Stimulated activated memory B cell treated with anti-CD40 and anti-IgM and Interleukin-4, amounts not matched to agents 10 μg/mL and 1 μg/mL and 100 μg/mL, for 72 hours (primary cell): ENCODE data around the gene PISD.

Experiments
- ATAC-seq: fragments of 150-1000 bp; cut with Tn5 transposase; 2 replicates; pipeline ENCODE4 v1.10.0; 2021
- H3K27ac Mint-ChIP-seq: one replicate; pipeline ENCODE4 v1.8.0; 2022; ENCODE audit warnings: mild to moderate bottlenecking, mixed read lengths
- H3K27me3 Mint-ChIP-seq: one replicate; pipeline ENCODE4 v1.8.0; 2022; ENCODE audit warnings: mixed read lengths
- H3K36me3 Mint-ChIP-seq: one replicate; pipeline ENCODE4 v1.8.0; 2022; ENCODE audit warnings: mixed read lengths
- H3K4me1 Mint-ChIP-seq: one replicate; pipeline ENCODE4 v1.8.0; 2022; ENCODE audit warnings: mixed read lengths
- H3K4me3 Mint-ChIP-seq: one replicate; pipeline ENCODE4 v1.8.0; 2022; ENCODE audit warnings: mild to moderate bottlenecking, moderate library complexity, mixed read lengths
- H3K9me3 Mint-ChIP-seq: one replicate; pipeline ENCODE4 v1.8.0; 2022; ENCODE audit warnings: mixed read lengths

The PISD gene

DNA sequence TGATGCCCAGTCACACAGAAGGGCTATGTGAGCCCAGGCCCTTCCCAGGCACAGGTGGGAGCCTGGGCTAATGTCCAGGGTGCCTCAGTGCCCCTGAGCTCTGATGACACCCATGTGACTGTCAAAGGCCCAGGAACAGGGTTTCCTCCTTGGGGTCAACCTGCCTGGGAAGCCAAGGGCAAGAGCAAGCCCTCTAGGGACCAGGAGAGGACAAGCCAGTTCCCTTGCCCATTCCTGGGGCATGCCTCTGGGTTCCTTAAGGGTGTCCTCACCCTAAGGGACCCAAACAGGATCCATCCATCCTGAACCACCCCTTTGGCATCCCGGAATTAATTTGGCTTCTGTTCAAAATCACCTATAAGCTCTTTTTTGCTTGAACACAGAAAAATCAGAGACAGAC lies 39.0 kb downstream of the PISD start:
- H3K9me3 Mint-ChIP-seq = no peaks in the 10 kb centered on the region
- no peaks in the 10 kb centered on the region for H3K27me3 Mint-ChIP-seq
- H3K4me3 Mint-ChIP-seq = no peak overlapping the region
- peaks cover 45% of the 10 kb centered on the region for H3K4me1 Mint-ChIP-seq
- no peak for ATAC-seq
- peaks cover 35% of the 10 kb centered on the region for H3K36me3 Mint-ChIP-seq
- H3K27ac Mint-ChIP-seq = peak overlapping the region; percentile 53

DNA sequence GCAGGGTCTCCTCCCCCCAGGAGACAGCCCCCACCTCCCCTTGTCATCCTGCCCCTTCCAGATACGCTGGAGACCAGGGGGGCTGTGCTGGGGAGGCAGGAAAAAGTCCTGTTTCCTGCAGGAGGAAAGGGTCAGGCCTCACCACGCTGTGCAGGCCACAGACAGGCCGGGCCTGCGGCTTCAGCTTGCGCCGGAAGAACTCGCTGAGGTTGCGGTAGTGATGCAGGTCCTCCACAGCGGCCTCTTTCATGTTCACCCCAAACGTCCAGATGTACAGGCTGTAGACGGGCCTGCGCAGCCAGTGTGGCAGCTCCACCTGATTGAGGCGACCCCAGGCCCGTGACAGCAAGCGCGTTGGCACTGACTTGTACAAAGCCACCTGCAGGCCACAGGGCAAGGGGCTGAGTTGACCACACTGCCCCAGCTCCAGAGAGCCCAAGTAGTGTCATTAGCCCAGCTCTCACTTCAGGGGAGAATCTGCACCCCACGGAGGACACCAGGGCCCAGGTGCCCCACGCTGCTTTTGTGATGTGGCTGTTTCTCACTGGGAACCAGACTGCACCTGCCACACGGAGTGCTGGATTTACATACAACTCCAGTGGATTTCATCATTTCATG lies 40.4 kb downstream of the PISD start:
- H3K9me3 Mint-ChIP-seq = no peaks in the 10 kb centered on the region
- H3K36me3 Mint-ChIP-seq = peaks cover 34% of the 10 kb centered on the region
- peaks cover 45% of the 10 kb centered on the region for H3K4me1 Mint-ChIP-seq
- no peak overlapping the region for H3K4me3 Mint-ChIP-seq
- H3K27ac Mint-ChIP-seq = no peak overlapping the region
- no peaks in the 10 kb centered on the region for H3K27me3 Mint-ChIP-seq
- ATAC-seq = no peak

DNA sequence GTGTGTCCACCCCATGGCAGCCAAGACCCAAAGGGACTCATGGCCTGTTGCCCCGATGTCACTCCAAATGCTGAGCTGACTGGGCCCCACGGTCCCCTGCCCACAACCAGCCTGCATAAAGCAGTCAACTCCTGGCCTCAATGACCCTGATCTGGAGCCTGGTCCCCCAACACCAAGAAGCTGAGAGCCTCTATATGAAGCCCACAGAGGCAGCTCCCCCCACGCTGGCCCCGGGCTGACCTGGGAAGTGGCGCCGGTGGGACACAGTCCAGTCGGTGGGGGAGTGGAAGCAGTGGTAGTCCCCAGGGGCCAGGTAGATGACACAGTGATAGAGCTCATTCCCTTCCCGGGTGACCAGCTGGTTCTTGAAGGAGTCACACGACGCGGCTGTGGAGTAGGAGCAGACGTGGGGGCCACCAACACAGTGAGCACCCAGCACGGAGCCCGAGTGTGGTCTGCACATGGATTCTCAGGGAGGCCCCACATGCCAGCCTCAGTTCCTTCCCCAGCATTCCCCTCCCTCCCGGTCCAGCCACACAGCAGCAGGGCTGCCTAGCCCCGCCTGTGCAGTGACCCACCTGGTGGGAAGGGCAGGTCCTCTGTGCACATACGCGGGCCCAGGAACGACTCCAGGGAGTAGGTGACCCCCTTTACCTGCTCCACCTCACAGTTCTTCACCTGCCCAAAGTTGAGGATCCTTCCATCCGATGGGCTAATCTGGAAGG lies 41.1 kb downstream of the PISD start:
- H3K9me3 Mint-ChIP-seq = no peaks in the 10 kb centered on the region
- H3K4me1 Mint-ChIP-seq = peaks cover 45% of the 10 kb centered on the region
- ATAC-seq = no peak
- H3K27me3 Mint-ChIP-seq = no peaks in the 10 kb centered on the region
- H3K36me3 Mint-ChIP-seq = peaks cover 34% of the 10 kb centered on the region
- H3K27ac Mint-ChIP-seq = peak overlapping the region; percentile 35
- H3K4me3 Mint-ChIP-seq = no peak overlapping the region

DNA sequence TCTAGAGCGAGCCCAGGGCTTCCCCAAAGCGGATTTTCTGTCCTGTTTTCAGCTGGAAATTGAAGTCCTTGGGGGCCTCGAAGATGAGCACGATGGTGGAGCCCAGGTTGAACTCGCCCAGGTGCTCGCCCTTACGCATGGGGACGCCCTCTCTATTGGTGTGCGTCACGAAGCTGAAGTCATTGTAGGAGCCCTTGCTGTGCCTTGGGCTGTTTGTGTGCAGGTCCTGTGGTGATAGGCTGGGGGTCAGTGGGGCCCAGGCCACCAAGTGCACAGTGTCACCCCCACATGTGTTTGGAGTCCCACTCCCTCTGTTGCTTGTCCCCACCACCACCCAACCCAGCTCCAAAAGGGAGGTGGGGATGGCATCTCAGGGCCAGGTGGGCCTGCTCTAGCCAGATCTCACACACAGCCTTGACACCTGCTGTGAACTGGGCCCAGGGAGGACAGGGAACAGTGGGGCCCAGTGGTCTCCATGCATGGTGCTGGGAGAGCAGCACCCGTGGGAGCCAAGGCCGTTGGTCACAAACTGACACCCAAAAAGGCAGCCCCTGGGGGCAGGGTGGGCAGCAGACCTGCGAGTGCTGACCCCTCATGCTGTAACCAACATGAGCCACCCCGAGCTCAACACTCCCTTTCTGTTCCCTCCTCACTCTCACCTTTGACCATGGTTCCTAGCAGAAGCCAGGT lies 42.3 kb downstream of the PISD start:
- ATAC-seq = no peak
- Mint-ChIP-seq H3K27me3 (no peaks in the 10 kb centered on the region), H3K36me3 (peaks cover 34% of the 10 kb centered on the region), H3K4me1 (peaks cover 47% of the 10 kb centered on the region), H3K27ac (peak overlapping the region; percentile 35), H3K4me3 (no peak overlapping the region), H3K9me3 (no peaks in the 10 kb centered on the region)

DNA sequence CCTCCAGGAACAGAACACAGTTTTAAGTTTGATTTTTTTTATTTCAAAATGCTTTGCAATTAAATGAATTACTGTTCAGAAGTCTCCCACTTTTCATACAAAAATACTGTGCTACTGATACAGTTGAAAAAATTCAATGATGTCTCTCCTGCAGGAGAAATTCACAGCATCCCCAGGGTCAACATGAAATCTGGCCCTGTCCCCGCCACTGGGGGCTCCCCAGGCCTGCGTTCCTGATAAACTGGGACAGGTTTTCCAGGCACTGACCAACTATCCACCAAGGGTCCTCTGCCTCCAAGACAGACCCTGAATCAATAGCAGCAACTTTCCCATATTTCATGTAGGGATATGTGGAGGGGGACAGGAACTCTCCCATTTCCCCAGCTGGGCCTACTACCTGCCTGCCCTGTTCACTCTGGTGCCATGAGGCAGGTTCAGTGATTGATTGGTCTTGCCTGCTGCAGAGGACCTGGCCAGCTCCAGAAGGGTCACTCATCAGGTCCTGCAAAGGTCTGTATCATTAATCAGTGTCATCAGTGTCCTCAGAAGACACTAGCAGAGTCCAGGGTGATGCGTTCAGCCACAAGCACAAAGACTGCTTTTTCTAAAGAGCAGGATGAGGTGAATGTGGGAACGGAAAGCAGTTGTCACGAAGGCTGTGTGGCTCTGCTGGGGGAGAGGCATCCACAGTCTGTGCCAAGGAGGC lies 43.4 kb downstream of the PISD start:
- Mint-ChIP-seq H3K36me3 (peaks cover 40% of the 10 kb centered on the region), H3K27ac (no peak overlapping the region), H3K4me3 (no peak overlapping the region), H3K27me3 (no peaks in the 10 kb centered on the region), H3K9me3 (no peaks in the 10 kb centered on the region), H3K4me1 (peaks cover 52% of the 10 kb centered on the region)
- no peak for ATAC-seq

DNA sequence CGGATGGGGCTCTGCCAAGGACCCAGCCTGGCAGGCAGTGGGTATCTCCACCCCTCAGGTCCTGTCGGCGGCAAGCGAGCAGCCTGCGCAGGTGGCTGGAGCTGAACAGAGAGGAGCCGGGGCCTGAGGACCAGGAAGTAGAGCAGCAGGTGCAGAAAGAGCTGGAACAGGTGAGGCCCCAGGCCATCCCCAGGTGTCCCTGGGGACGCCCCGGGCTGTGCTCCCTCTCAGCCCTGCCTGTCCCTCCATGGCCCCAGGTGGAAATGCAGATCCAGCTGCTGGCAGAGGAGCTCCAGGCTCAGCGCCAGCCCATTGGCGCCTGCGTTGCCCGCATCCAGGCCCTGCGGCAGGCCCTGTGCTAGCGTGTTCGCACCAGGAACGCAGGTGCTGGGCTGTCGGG lies 44.0 kb downstream of the PISD start:
- H3K4me3 Mint-ChIP-seq = no peak overlapping the region
- ATAC-seq = no peak
- peak overlapping the region; percentile 81 for H3K27ac Mint-ChIP-seq

DNA sequence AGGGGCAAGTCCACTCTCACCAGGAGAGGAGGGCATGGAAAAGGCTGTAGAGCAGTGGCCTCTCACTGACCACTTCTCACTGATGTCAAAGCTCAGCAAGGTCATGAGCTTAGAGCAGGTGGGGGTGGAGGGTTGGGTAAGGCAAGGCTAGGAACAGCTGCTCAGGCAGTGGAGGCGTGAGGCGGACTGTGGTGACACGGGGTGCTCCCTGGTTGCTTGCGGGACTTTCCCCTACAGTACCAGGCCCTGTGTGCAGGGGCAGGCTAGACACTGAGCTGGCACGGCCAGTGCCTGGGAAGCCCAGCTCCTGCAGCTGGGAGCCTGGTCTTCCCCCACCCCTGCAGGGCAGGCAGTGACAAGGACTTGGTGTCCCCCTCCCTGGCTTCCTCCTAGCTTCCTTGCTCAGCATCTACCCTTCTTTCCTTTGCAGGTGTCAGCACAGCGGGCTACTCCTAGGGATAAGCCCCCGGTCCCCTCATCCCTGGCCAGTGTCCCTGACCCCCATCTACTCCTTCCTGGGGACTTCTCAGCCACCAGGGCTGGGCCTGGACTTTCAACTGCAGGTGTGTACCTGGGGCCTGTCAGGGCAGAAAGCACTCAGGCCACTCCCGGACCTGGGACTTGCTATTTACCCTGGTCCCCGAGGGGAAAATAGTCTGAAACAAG lies 45.6 kb downstream of the PISD start:
- peak overlapping the region; percentile 81 for H3K27ac Mint-ChIP-seq
- H3K27me3 Mint-ChIP-seq = no peaks in the 10 kb centered on the region

More for the DNA sequence above, 44.0 kb downstream of the PISD start:
- no peaks in the 10 kb centered on the region for H3K9me3 Mint-ChIP-seq
- no peaks in the 10 kb centered on the region for H3K27me3 Mint-ChIP-seq
- peaks cover 40% of the 10 kb centered on the region for H3K36me3 Mint-ChIP-seq
- H3K4me1 Mint-ChIP-seq = peaks cover 52% of the 10 kb centered on the region

DNA sequence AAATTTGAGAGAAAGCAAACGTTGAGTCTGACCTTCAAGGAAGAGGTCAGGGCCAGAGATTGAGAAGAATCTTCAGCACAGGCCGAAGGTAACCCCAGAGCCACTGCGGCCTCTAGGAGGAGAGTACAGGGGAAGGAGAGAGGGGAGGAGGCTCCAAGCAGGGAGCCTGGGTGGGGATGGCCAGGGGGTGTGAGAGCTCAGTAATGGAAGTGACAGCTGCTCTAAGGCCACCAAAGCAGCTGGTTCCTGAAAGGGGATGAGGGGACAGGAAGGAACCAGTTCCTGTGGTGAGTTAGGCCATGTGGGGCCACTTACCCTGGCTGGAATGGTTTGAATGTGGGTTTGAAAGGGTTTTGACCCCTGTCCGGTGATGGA lies 46.1 kb downstream of the PISD start:
- H3K36me3 Mint-ChIP-seq = peaks cover 52% of the 10 kb centered on the region
- ATAC-seq = peak; percentile 52
- H3K9me3 Mint-ChIP-seq = no peaks in the 10 kb centered on the region
- peak overlapping the region; percentile 32 for H3K4me3 Mint-ChIP-seq
- H3K27me3 Mint-ChIP-seq = no peaks in the 10 kb centered on the region
- peak overlapping the region; percentile 81 for H3K27ac Mint-ChIP-seq
- H3K4me1 Mint-ChIP-seq = peaks cover 52% of the 10 kb centered on the region

More for the DNA sequence above, 45.6 kb downstream of the PISD start:
- Mint-ChIP-seq H3K9me3 (no peaks in the 10 kb centered on the region), H3K36me3 (peaks cover 46% of the 10 kb centered on the region), H3K4me1 (peaks cover 52% of the 10 kb centered on the region), H3K4me3 (peak overlapping the region; percentile 7)
- peak; percentile 95 for ATAC-seq

DNA sequence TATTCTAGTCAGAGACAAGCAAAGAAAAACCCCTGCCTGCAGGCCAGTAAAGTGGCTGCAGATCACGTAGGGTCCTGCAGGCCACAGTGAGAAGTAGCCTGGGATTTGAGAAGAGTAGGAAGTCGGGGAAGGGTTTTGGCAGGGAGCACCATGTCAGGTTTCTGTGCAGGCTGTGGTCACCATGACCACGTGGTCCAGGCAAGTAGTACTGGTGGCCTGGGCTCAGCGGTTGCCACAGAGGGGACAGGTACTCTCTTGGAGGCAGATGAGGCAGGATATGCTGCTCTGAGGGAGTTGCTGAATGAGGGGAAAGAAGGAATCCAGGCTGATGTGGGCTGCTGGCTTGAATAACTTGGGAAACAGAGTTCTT lies 46.5 kb downstream of the PISD start:
- no peak for ATAC-seq
- H3K27ac Mint-ChIP-seq = peak overlapping the region; percentile 81
- peak overlapping the region; percentile 32 for H3K4me3 Mint-ChIP-seq
- no peaks in the 10 kb centered on the region for H3K9me3 Mint-ChIP-seq
- no peaks in the 10 kb centered on the region for H3K27me3 Mint-ChIP-seq
- H3K36me3 Mint-ChIP-seq = peaks cover 50% of the 10 kb centered on the region
- H3K4me1 Mint-ChIP-seq = peaks cover 52% of the 10 kb centered on the region

DNA sequence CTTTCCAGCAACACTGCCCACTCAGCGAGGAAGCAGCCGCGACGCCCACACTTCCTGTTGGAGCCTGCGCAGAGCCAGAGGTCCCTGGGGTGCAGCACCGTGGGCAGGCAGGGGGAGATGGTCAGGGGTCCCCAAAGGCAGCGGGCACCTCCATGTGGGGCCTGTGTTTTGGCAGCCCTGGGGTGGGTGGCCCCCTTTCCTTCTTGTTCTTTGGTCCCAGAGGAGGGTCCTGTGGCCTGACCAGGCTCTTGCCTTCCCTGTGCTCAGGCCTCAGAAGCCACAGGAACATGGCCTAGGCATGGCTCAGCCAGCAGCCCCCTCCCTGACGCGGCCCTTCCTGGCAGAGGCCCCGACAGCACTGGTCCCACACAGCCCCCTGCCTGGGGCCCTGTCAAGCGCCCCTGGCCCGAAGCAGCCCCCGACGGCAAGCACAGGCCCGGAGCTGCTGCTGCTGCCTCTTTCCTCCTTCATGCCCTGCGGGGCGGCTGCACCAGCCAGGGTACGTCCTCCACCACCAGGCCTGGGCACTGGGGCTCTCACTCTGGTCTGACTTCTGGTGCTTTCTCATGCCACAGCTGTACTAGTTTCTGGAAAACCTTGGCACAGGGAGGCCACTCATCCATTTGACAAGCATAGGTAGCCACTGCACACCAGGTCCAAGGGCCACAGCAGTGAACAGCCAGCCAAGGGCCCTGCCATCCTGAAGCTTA lies 47.1 kb downstream of the PISD start:
- Mint-ChIP-seq H3K9me3 (no peaks in the 10 kb centered on the region), H3K27ac (peak overlapping the region; percentile 81), H3K27me3 (no peaks in the 10 kb centered on the region), H3K4me1 (peaks cover 52% of the 10 kb centered on the region), H3K36me3 (peaks cover 47% of the 10 kb centered on the region), H3K4me3 (peak overlapping the region; percentile 32)
- ATAC-seq = no peak

DNA sequence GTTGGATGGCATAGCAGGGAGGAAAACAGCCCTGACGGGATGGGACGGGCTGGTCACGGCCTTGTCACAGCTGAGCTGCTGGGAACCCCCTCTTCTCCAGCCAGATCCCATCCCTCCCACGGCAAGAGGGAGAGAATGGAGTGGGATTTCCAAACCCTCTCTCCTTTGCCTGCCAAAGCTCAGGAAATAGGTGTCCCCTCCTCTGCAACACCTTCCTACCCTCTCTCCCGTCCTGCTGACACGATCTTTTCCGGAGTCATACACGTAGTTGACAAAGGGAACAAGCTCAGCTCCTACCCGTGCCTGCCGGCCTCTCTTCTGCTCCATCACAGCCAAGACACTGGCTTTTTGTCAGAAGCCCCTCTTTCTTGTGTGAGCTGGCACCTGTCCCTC lies 48.1 kb downstream of the PISD start:
- Mint-ChIP-seq H3K36me3 (peaks cover 41% of the 10 kb centered on the region), H3K4me3 (no peak overlapping the region), H3K27ac (peak overlapping the region; percentile 81), H3K27me3 (no peaks in the 10 kb centered on the region), H3K9me3 (no peaks in the 10 kb centered on the region), H3K4me1 (peaks cover 44% of the 10 kb centered on the region)
- ATAC-seq = no peak

DNA sequence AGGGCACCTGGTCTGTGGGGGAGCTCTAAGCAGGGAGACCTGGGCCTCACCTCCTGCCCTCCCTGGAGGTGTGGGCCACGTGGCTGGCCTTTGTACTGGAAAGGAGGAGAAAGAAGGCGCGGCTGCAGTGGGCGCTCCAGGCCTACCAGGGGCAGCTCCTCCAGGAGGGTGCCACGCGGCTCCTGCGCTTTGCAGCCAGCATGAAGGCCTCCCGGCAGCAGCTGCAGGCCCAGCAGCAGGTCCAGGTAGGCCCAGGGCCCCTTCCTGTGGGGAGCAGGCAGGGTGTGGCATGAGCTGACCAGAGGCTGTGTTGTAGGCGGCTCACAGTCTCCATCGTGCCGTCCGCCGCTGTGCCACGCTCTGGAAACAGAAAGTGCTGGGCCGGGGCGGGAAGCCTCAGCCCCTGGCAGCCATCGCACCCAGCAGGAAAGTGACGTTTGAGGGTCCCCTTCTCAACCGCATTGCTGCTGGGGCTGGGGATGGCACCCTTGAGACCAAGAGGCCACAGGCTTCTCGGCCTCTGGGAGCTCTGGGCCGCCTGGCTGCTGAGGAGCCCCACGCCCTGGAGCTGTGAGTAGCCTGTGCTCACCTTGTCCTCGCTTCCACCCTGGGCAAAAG lies 48.6 kb downstream of the PISD start:
- Mint-ChIP-seq H3K4me1 (peaks cover 44% of the 10 kb centered on the region), H3K27ac (peak overlapping the region; percentile 81), H3K4me3 (no peak overlapping the region), H3K9me3 (no peaks in the 10 kb centered on the region), H3K36me3 (peaks cover 40% of the 10 kb centered on the region), H3K27me3 (no peaks in the 10 kb centered on the region)
- no peak for ATAC-seq

DNA sequence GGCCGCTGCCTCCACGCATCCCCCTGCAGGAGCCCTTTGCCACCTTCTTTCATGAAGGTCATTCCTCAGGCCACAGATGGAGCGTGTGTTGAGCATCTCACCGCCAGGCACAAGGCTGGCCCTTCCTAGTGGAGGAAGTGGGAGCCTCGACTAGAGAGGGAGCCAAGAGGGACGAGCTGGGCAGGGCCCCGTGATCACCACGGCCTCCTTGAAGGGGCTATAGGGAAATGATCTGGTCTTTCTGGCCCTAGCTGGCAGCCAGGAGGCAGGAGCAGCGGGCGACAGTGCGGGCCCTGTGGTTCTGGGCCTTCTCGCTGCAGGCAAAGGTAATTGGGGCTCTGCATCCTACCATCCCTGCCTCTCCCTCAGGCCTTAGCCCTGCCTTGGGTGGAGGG lies 49.1 kb downstream of the PISD start:
- Mint-ChIP-seq H3K9me3 (no peaks in the 10 kb centered on the region), H3K36me3 (peaks cover 45% of the 10 kb centered on the region), H3K27me3 (no peaks in the 10 kb centered on the region), H3K4me3 (no peak overlapping the region), H3K27ac (no peak overlapping the region), H3K4me1 (peaks cover 42% of the 10 kb centered on the region)
- no peak for ATAC-seq

DNA sequence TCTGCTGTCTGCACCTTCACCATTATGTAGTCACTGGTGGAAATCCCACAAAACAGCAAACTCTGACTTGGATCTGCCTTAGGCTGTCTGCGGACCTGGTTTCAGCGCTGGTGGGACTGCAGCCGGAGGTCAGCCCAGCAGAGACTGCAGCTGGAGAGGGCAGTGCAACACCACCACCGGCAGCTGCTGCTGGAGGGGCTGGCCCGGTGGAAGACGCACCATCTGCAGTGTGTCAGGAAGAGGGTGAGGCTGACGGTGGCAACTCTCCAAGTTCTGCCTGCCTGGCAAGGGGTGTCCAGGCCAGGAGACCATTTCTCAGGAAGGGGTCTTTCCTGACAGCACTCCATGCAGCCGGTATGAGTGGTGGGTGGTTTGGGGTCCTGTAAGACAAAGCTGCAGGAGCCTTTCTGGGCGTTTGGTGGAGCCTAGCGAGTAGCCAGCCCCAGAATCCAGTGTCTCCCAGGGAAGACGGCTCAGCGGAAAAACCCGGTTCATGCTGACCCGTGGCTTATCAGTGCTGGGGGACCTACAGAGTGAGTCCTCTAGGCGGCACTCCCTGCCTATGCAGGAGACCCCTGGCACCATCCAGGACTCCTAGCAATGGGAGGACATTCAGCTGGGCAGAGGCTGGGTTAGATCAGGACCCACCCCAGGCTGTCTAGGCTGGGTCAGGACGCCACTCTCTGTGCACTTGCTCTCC lies 50.8 kb downstream of the PISD start:
- H3K27me3 Mint-ChIP-seq = no peaks in the 10 kb centered on the region
- no peak overlapping the region for H3K4me3 Mint-ChIP-seq
- H3K9me3 Mint-ChIP-seq = no peaks in the 10 kb centered on the region
- H3K4me1 Mint-ChIP-seq = peaks cover 26% of the 10 kb centered on the region
- H3K36me3 Mint-ChIP-seq = peaks cover 50% of the 10 kb centered on the region
- no peak for ATAC-seq
- H3K27ac Mint-ChIP-seq = no peak overlapping the region
